Lower leg skin (tissue), 3 donors: ENCODE data around the gene LINGO3.

Source experiments
- POLR2A ChIP-seq, 2 donors: fragments of 450-650 bp; IDR thresholded peaks; one replicate each; pipeline ENCODE4 v1.6.1; 2016 to 2017; ENCODE audit warnings: antibody characterized with exemption in 2 of 2, mild to moderate bottlenecking in 1 of 2, moderate library complexity in 1 of 2
- TF ChIP-seq, protein P1 (sequence below), 3 donors: fragments of 450-650 bp; IDR thresholded peaks; one replicate each; pipeline ENCODE4 v1.5.1; 2016; ENCODE audit warnings: antibody characterized with exemption in 3 of 3, mild to moderate bottlenecking in 3 of 3, moderate library complexity in 2 of 3

DNA sequence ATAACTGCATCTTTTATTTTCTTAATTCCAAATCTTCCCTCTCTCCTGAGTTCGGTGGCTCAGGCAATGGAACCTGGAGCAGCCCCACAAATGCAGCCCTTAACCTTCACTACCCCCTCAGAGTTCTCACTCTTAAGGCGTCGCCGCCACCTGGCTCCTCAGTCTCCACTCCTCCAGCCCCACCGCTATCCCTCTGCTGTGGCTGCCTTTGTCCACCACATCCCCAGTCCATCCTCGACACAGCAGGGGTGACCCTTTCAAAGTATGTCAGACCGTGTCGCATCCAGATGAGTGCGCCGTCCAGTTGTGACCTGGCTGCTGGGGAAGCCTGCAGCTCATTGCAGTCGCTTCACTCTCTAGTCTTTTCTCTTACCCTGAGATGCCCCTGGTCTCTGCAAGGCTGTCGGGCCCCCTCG lies 21.6 kb upstream of the LINGO3 start:
- TF ChIP-seq, protein P1, sequence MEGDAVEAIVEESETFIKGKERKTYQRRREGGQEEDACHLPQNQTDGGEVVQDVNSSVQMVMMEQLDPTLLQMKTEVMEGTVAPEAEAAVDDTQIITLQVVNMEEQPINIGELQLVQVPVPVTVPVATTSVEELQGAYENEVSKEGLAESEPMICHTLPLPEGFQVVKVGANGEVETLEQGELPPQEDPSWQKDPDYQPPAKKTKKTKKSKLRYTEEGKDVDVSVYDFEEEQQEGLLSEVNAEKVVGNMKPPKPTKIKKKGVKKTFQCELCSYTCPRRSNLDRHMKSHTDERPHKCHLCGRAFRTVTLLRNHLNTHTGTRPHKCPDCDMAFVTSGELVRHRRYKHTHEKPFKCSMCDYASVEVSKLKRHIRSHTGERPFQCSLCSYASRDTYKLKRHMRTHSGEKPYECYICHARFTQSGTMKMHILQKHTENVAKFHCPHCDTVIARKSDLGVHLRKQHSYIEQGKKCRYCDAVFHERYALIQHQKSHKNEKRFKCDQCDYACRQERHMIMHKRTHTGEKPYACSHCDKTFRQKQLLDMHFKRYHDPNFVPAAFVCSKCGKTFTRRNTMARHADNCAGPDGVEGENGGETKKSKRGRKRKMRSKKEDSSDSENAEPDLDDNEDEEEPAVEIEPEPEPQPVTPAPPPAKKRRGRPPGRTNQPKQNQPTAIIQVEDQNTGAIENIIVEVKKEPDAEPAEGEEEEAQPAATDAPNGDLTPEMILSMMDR (IDR thresholded peaks at IDR 0.05), result no peak
- no peak for TF ChIP-seq POLR2A (IDR thresholded peaks at IDR 0.05)
